ENCODE data around the gene DCDC1.
"Not testable (repeated sequence)": the region's sequence is repeated elsewhere in the genome, so short reads cannot be mapped to it uniquely, and the experiment has no call there.

The DCDC1 gene

GRCh38 chr11:31327417-31327816 lies 42.1 kb downstream of the DCDC1 start:
- DNase-seq = no peak

DNA sequence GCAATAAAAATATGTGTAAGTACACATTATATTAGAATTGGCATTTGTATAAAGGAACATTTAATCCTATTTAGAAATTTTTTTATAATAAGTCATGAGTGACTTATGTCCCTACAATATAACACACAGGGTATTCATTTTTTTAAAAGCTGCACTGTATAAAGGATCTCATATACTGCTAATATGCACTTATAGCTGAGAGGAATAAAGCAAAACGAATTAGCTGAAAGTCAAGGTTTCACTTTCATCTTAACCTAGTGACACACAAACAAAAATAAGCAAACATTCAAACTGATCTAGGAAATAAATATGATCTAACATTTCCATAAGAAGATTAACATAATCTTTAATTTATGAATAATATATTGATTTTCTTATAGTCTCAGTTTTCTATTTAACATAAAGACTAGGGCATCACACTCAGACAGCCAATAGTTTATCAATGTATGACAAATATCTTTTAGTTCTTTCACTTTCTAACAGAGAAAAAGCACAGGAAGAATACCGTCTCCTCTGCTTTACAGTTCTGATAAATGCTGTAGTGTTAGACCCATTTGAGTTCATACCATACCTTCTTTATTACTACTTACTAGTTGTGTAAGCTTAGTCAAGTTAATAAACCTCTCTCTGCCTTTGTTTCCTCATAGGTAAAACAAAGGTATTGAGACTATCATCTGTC lies 42.9 kb downstream of the DCDC1 start:
- no peak for DNase-seq

DNA sequence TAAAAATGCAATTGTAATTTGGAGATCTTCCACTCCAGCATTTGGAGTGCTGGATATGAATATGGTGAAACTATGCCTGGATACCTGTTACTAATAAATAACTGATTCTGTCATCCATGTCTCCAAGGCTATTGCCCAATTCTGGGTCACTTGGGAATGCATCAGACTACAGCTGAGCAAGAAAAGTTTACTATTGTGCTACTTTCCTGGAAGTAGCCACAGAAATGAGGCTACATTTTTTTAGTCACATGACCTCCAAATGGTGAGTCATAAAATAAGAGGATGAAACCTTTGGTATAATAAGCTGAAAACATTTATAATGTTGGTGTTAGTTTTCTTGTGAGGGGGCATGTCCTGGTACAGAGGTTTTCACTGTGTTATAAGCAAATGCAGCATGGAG lies 44.4 kb downstream of the DCDC1 start:
- DNase-seq = no peak

- DNase-seq = no peak
Measured at GRCh38 chr11:31323145-31323544, 46.4 kb downstream of the DCDC1 start.

DNA sequence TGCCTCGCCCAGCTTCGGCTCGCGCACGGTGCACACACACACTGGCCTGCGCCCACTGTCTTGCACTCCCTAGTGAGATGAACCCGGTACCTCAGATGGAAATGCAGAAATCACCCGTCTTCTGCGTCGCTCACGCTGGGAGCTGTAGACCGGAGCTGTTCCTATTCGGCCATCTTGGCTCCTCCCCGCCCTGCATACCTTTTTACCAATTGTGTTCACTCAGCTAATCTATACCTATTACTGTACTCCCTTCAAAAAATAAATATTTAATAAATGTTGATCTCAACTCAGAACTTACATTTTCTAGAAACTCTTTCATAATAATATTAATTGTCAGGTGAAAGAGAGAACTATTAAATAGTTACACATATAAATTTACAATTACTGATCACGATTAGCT lies 48.0 kb downstream of the DCDC1 start:
- not testable (repeated sequence) for DNase-seq

- peak; percentile 97 for DNase-seq
Measured at GRCh38 chr11:31303644-31304180, 65.8 kb downstream of the DCDC1 start.

- DNase-seq = no peak
Measured at GRCh38 chr11:31301549-31302510, 67.7 kb downstream of the DCDC1 start.

GRCh38 chr11:31295308-31295707 lies 74.2 kb downstream of the DCDC1 start:
- no peak for DNase-seq

GRCh38 chr11:31273527-31273926 lies 96.0 kb downstream of the DCDC1 start:
- not testable (repeated sequence) for DNase-seq

- DNase-seq = no peak
Measured at GRCh38 chr11:31267720-31268119, 101.8 kb downstream of the DCDC1 start.

DNA sequence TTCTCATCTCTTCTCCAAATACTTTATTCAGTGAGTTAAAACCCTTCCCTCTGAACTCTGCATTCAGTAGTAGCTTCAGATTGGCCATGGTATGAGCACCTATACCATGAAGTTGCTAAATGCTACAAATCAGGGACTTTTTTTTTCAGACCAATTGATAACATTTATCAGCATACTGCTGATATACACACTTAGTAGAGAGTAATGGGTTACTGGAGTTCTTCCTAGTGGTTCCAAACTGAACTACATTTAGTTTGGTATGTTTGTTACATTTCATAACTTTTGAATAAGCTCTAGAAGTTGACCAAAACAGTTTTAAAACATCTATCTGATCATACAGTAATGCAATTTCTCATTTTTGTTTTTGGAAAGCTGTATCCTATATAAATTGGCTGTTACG lies 104.7 kb downstream of the DCDC1 start:
- DNase-seq = no peak

DNA sequence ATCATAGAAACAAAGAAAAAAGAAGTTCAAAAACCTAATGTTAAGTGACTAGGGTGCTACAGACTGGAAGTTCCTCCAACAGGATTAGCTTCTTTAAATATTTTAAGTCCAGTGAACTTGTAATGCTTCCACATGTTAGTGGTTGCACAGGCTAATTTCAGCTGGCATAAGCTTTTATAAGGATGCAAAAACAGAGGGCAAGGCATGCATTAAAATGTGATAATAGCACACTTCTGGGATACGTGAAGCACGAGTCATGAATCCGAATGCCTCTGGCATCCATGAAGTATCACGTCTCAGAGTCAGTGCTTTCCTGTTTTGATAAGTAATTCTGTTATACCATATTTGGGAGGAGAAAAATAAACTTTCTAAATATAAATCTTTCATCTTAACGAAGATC lies 106.8 kb downstream of the DCDC1 start:
- no peak for DNase-seq

DNA sequence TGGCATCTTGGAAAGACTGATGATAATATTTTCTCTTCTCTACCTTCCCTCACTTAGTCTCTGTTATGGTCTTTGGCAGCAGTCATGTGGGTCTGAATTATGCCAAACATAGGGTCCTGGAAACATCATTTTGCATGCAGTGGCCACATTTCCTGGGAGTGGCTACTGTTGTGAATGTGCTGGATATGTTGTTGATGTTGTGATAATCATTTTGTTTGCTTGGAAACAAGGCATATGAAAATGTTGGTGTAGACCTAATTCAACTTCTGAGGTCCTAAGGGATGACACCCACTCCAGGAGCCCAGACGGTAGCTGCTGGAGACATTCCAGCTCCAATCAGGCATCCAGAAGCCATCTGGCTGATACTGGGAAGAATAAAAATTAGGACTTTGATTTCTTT lies 109.7 kb downstream of the DCDC1 start:
- DNase-seq = peak; percentile 14

DNA sequence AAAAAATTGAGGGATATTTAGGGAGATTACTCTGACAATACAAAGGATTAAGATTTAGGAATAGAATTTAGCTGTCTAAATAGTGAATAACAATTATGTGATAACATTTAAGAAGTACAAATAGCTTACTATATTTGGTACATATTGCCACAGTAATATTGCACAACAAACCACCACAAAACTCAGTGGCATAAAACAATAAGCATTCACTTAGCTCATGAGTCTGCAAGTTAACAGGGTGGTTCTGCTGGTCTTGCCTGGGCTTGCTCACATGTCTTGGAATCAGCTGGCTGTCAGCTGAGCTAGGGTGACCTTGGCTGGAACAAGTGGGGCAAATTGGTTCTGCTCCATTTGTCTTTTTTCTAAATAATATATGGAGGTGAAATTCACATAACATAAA lies 115.1 kb downstream of the DCDC1 start:
- no peak for DNase-seq

GRCh38 chr11:31248768-31249167 lies 120.8 kb downstream of the DCDC1 start:
- DNase-seq = no peak

DNA sequence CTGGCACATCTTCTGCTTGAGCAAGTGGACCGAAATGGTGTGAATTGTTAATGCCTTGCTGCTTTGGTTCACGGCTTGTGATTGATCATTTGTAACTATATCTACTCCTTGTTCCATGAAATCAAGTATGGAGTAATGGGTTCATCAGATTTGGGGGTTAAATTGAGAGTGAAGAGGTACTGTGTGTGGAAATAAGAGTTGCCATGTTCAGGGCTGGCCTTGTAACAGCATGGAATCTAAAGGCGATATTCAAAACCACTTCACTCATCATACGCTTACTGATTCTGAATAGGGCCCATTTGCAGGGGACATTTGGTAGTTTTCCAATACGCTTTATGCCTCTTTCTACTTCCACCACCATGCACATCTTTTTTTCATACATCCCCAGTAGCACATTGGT lies 122.2 kb downstream of the DCDC1 start:
- no peak for DNase-seq

DNA sequence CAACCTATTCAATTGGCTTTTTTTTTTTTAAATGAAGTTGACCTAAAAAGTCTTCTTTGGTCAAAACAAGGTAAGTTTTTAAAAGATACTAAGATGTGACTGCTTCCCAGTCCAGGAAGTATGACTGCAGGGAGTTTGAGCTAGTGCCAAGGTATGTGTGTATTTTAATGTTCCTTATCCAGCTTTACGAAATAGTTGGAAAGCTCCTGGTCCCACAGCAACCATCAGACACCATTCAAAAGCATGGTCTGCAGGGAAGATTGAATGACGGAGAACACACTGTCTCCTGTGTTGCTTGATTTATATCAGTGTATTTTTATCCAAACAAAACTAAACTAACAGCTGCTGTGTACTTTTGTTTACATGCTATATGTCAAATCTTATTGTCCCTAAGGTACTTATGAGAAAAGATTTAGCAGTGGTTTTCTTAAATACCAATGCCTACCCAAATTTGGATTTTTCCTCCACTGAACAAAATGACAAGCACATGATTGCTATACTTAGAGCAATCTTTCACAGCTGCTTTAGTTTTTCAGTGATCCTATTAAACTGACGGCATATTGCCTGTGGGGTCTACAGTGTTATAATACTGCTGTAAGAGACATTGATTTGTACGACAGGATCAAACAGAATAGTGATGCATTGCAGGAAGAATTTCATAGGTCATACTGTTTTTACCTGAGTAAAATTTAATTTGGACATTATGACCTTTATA lies 122.9 kb downstream of the DCDC1 start:
- no peak for DNase-seq

- DNase-seq = no peak
Measured at GRCh38 chr11:31243706-31244105, 125.8 kb downstream of the DCDC1 start.

- DNase-seq = peak; percentile 75
Measured at GRCh38 chr11:31240340-31240904, 129.1 kb downstream of the DCDC1 start.

DNA sequence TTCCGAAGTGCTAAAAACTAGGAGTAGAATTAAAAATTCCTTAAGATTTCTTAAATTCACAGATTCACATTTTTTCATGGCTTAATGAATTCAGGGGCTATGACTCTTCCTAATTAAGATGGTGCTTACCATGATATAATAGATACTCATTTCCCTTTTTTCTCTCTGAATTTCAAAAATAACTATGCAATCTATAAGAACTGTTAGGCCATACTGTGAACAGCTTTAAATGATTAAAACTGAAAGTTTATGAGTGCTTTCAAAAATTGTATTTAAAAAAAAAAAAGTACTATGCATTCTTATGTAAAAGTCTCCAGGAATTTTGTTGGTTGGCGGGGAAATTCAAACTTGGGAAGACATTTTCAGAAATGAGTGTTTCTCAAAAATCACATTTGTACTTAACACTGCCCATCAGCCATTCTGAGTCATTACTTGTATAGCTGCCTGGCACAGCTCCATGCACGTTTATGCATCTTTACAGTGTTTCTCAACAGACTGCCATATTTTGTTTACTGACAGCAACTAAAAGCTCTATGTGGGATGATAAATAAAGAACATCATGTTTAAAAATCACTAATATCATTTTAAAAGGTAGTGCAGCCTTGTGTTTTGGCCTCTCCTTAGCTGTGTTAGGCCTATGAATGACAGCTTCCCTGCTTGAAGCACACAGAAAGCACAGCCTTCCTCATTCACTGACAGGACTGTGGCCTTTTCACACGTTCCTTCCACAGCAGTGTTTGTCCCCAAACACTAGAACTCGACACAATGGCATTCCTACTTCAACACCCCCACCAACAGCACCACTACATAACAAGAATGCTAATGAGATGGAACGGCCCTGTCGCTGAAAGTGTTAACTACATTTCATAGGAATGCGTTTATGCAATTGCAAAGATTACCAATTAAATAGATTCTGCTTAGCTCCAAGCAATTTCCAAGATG lies 131.4 kb downstream of the DCDC1 start:
- DNase-seq = peak; percentile 34

GRCh38 chr11:31236143-31236542 lies 133.4 kb downstream of the DCDC1 start:
- peak; percentile 52 for DNase-seq

- no peak for DNase-seq
Measured at GRCh38 chr11:31233425-31233824, 136.1 kb downstream of the DCDC1 start.
